HepG2 (cell line): ENCODE results near the gene ERMARD. TPM values are rescaled to one million over a fixed set of nuclear protein-coding genes. Genes with fewer than 3 reads are reported as not detected.

Source experiments
- ATAC-seq: fragments of 200-7000 bp; cut with Tn5 transposase; 3 replicates; pipeline ENCODE4 v1.9.1; 2020; ENCODE audit warnings: mild to moderate bottlenecking, moderate library complexity
- BruUV-seq: library from RNA; stranded (reverse); fragments of 400-500 nt; replicated peaks from 2 replicates; lab custom pipeline; 2021; lab: Mats Ljungman, UMichigan
- CTCF ChIA-PET: fragments of 300-600 bp; formaldehyde crosslinking; extraction: SDS; loops from one replicate; lab custom pipeline; 2021; ENCODE audit warnings: low total read pairs, inconsistent platforms, low intra/inter-chr PET ratio; lab: Yijun Ruan, JAX
- POLR2A ChIA-PET: fragments of 350-600 bp; sonication (Branson Sonifier 250); formaldehyde crosslinking; loops from one replicate; lab custom pipeline; 2020; ENCODE audit warnings: antibody characterized with exemption, inconsistent platforms; lab: Yijun Ruan, JAX
- DNase-seq: peaks from one replicate; pipeline ENCODE4 v3.0.0-alpha.2; 2015; ENCODE audit warnings: low spot score
- FAIRE-seq: peaks from 3 replicates; lab custom pipeline; 2011; peaks lifted over from hg19 to GRCh38; lab: Jason Lieb, UNC
- H2AFZ ChIP-seq: one replicate; pipeline ENCODE4 v1.6.1; 2011; ENCODE audit warnings: low read length, inconsistent platforms
- H3K27ac ChIP-seq: fragments of 300-600 bp; 3 replicates; pipeline ENCODE4 v1.8.0; 2011; ENCODE audit warnings: mixed run types, mild to moderate bottlenecking, mixed read lengths, low read length, inconsistent platforms; ENCODE audit not compliant: insufficient read depth; ENCODE audit errors: extremely low read length
- H3K27me3 ChIP-seq, 2 experiments: fragments of 200-600 bp in 1 of 2; 2 replicates in 1 of 2; 3 replicates in 1 of 2; pipeline versions ENCODE4 v1.6.0 to v1.8.0; 2011; ENCODE audit warnings: low read length in 2 of 2, mild to moderate bottlenecking in 2 of 2, moderate library complexity in 2 of 2, inconsistent platforms in 1 of 2; ENCODE audit not compliant: insufficient read depth in 2 of 2, control insufficient read depth in 1 of 2
- H3K36me3 ChIP-seq, 2 experiments: fragments of 200-600 bp in 1 of 2; replicated peaks in 1 of 2; 2 replicates in 1 of 2; 3 replicates in 1 of 2; pipeline versions ENCODE4 v1.5.1 to v1.8.0; 2011; ENCODE audit warnings: low read length in 2 of 2, inconsistent platforms in 1 of 2; ENCODE audit not compliant: insufficient read depth in 2 of 2, control insufficient read depth in 1 of 2
- H3K4me1 ChIP-seq: 2 replicates; pipeline ENCODE4 v1.5.1; 2012; ENCODE audit warnings: low read length, inconsistent platforms; ENCODE audit not compliant: insufficient read depth
- H3K4me2 ChIP-seq: 2 replicates; pipeline ENCODE4 v1.6.0; 2011; ENCODE audit warnings: low read depth, low read length, inconsistent platforms
- H3K4me3 ChIP-seq, 3 experiments: fragments of 200-600 bp in 1 of 3; sonication (generic), shearing (Covaris generic) in 1 of 3; replicated peaks in 1 of 3; 2 replicates each; pipeline ENCODE4 v1.5.1; 2011 to 2016; ENCODE audit warnings: low read length in 3 of 3, inconsistent platforms in 2 of 3, low read depth in 2 of 3, mild to moderate bottlenecking in 2 of 3, control low read depth in 1 of 3, mixed read lengths in 1 of 3; ENCODE audit not compliant: insufficient read depth in 1 of 3
- H3K79me2 ChIP-seq: one replicate; pipeline ENCODE4 v1.6.1; 2011; ENCODE audit warnings: low read length, inconsistent platforms; ENCODE audit not compliant: insufficient read depth
- H3K9ac ChIP-seq: 2 replicates; pipeline ENCODE4 v1.6.0; 2011; ENCODE audit warnings: mild to moderate bottlenecking, low read depth, low read length, inconsistent platforms; ENCODE audit not compliant: insufficient read depth
- H3K9me3 ChIP-seq: 2 replicates; pipeline ENCODE4 v1.5.1; 2012; ENCODE audit warnings: mild to moderate bottlenecking, low read length
- H4K20me1 ChIP-seq: 2 replicates; pipeline ENCODE4 v1.6.0; 2011; ENCODE audit warnings: inconsistent platforms, mild to moderate bottlenecking, low read length, moderate library complexity; ENCODE audit not compliant: insufficient read depth
- ARNT ChIP-seq: fragments of 450-650 bp; IDR thresholded peaks from 2 replicates; pipeline ENCODE4 v1.6.1; 2017
- HNRNPLL ChIP-seq: fragments of 200-400 bp; formaldehyde crosslinking; IDR thresholded peaks from 2 replicates; pipeline ENCODE4 v1.6.1; 2017; ENCODE audit warnings: mild to moderate bottlenecking, low read depth, low read length; ENCODE audit not compliant: poor library complexity, severe bottlenecking
- RBM22 ChIP-seq: fragments of 200-400 bp; formaldehyde crosslinking; optimal IDR thresholded peaks from 2 replicates; pipeline ENCODE3; 2017; ENCODE audit warnings: mild to moderate bottlenecking, low read length, moderate library complexity
- SRSF4 ChIP-seq: fragments of 200-400 bp; formaldehyde crosslinking; IDR thresholded peaks from one replicate; pipeline ENCODE4 v1.6.1; 2018; ENCODE audit warnings: mild to moderate bottlenecking, low read depth, low read length, moderate library complexity; ENCODE audit not compliant: poor library complexity, severe bottlenecking
- ZBTB38 ChIP-seq: sonication (generic); formaldehyde crosslinking; IDR thresholded peaks from 2 replicates; pipeline ENCODE4 v1.5.1; 2020; ENCODE audit warnings: mild to moderate bottlenecking, missing genetic modification reagents
- ZNF101 ChIP-seq: sonication (generic); formaldehyde crosslinking; IDR thresholded peaks from 2 replicates; pipeline ENCODE4 v1.4.0; 2020; ENCODE audit warnings: mild to moderate bottlenecking, low read depth, missing genetic modification reagents, borderline replicate concordance
- ZNF292 ChIP-seq: sonication (generic); formaldehyde crosslinking; IDR thresholded peaks from 2 replicates; pipeline ENCODE4 v1.8.1; 2022; ENCODE audit warnings: mild to moderate bottlenecking, low read depth, missing genetic modification reagents, borderline replicate concordance
- ZNF431 ChIP-seq: sonication (generic); formaldehyde crosslinking; IDR thresholded peaks from 2 replicates; pipeline ENCODE4 v1.9.0; 2022; ENCODE audit warnings: missing genetic modification reagents, low read depth, mild to moderate bottlenecking, borderline replicate concordance
- ZNF652 ChIP-seq: IDR thresholded peaks from 2 replicates; pipeline ENCODE4 v1.6.1; 2016; ENCODE audit warnings: low read depth, borderline replicate concordance
- WGBS: methylation state at CpG from one replicate; pipeline ENCODE4 v1.1.6; 2017; ENCODE audit warnings: low lambda C conversion rate; 5-methylcytosine and 5-hydroxymethylcytosine counted together
- in situ Hi-C: cut with HindIII; loops from 2 replicates; pipeline ENCODE4 v1.10.0; 2017; ENCODE audit warnings: low pct_unique_long_range_greater_than_20kb; ENCODE audit not compliant: extremely low pct_ligation_motif_present
- intact Hi-C: fragments of 100-400 bp; cut with micrococcal nuclease; formaldehyde crosslinking; loops from one replicate; pipeline ENCODE4 v1.10.0; 2022; ENCODE audit not compliant: unreplicated experiment
- polyA plus RNA-seq, 8 experiments: library from polyadenylated mRNA; depleted of rRNA in 3 of 8; stranded (reverse) in 7 of 8; unstranded in 1 of 8; fragments of >200 nt; fragmentation: Illumina TruSeq in 4 of 8; extraction: Trizol in 4 of 8; gene quantifications; 2 replicates each; pipeline versions ENCODE4 v1.2.1 to v1.2.3, GENCODE V29; 2011 to 2016; ENCODE audit warnings: low read depth in 4 of 8, missing spikeins in 1 of 8, mixed read lengths in 1 of 8; ENCODE audit not compliant: insufficient read depth in 1 of 8
- total RNA-seq, 5 experiments: library from RNA; depleted of rRNA; stranded (reverse); fragments of >200 nt; fragmentation: Illumina TruSeq; extraction: Trizol; gene quantifications; 2 replicates each; pipeline ENCODE4 v1.2.3, GENCODE V29; 2016; ENCODE audit warnings: low read depth in 1 of 5

The ERMARD gene
- total and polyA plus RNA-seq, 2 of the 13 experiments (the other 11 are each of a cell fraction or from before 2014, with no cell fraction given), result 8.8 to 10.7 TPM

DNA sequence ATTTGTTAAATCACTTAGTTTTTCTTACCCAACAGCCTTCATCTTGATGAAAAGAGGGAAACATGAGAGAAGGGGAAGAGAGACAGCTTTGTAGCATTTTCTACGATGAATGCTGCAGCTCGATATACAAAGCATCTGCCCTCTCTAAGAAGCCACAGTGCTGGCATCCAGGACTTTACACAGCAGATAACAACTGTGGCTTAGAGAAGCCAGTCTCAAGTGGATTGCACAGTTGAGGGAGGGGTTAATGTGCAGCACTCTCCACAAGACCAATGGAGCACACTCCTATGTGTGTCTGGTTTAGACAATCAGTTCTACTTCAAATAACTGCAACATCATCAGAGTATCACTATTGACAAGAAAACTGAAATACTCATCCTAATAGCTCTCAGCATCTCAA lies 43.6 kb upstream of the ERMARD start:
- peaks cover 24% of the 10 kb centered on the region for H4K20me1 ChIP-seq
- ChIA-PET CTCF (no interaction called here), POLR2A (interaction anchor here (0.7 to 1.6 kb wide), 3 partner anchors 18 to 44 kb away, joined by 3 to 5 read pairs (median 4); partner anchors contain the start of genes DYNLT2 and ERMARD)
- no peak overlapping the region for H3K4me3 ChIP-seq
- peaks cover 30% of the 10 kb centered on the region for H3K4me1 ChIP-seq
- H3K27ac ChIP-seq, result no peak overlapping the region
- no peak overlapping the region for H2AFZ ChIP-seq
- no TSS peak for BruUV-seq
- WGBS, result 98% methylated on average over 2 of the region's 2 CpGs
- intact Hi-C loops, result loop anchor here (10.0 kb wide), 1 partner anchor 753 kb away; no protein-coding TSS in a partner anchor
- FAIRE-seq (no peak), DNase-seq (no peak), ATAC-seq (peak; percentile 21; the same call in 1 of the 3 replicates)
- no peaks in the 10 kb centered on the region for H3K9me3 ChIP-seq
- TF ChIP-seq SRSF4, result no peak
- TF ChIP-seq RBM22, result peak; percentile 34
- peak; percentile 46; the same call in 1 of the 2 replicates for TF ChIP-seq ZNF652 (CRISPR knock-in tag)
- H3K4me2 ChIP-seq, result no peak overlapping the region
- in situ Hi-C loops, result no loop called here
- H3K9ac ChIP-seq, result no peak overlapping the region
- H3K36me3 ChIP-seq, result peaks cover 8 to 55% of the 10 kb centered on the region in 2 experiments
- no peaks in the 10 kb centered on the region; a peak in 1 of 5 replicates for H3K27me3 ChIP-seq
- H3K79me2 ChIP-seq, result peaks cover 32% of the 10 kb centered on the region

DNA sequence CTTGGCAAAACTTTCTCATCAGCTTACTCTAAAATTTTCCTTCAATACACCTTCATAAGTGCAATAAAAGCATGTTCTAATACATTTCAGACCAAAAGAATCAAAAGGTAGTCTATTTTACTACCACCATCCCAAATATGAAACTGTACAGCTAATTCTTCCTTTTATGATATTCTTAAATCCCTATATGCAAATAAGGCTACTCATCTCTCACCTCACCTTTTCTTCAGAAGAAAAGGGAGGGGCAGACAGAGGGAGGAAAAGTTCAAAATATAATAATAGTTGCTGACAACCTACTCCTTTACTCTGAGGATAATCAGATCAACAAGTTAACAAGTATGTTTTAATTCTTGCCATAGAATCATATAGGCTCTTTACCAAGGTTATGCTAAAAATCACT lies 42.1 kb upstream of the ERMARD start:
- no peak for FAIRE-seq
- Histone ChIP-seq H4K20me1 (peaks cover 11% of the 10 kb centered on the region), H3K27me3 (no peaks in the 10 kb centered on the region), H3K4me1 (peaks cover 17% of the 10 kb centered on the region)
- in situ Hi-C loops, result no loop called here
- no peak for DNase-seq
- no peak for ATAC-seq
- TF ChIP-seq ZNF431, result no peak
- no peak for TF ChIP-seq ZNF101
- TF ChIP-seq ARNT, result no peak
- TF ChIP-seq ZBTB38 (CRISPR knock-in tag), result no peak
- no peak for TF ChIP-seq ZNF292
- TF ChIP-seq HNRNPLL, result no peak
- TF ChIP-seq, all 625 proteins: peak for 0
- Histone ChIP-seq H3K27ac (no peak overlapping the region), H3K36me3 (peaks cover 12 to 63% of the 10 kb centered on the region in 2 experiments), H3K9ac (no peak overlapping the region), H3K9me3 (no peaks in the 10 kb centered on the region), H3K79me2 (peaks cover 17% of the 10 kb centered on the region), H3K4me2 (no peak overlapping the region), H2AFZ (no peak overlapping the region), H3K4me3 (no peak overlapping the region)
- ChIA-PET POLR2A (interaction anchor here (0.9 to 1.6 kb wide), 4 partner anchors 8 to 42 kb away, joined by 3 to 6 read pairs (median 4); partner anchors contain the start of genes C6orf120, DYNLT2, ERMARD and WDR27), CTCF (no interaction called here)
- intact Hi-C loops, result loop anchor here (10.0 kb wide), 1 partner anchor 754 kb away; no protein-coding TSS in a partner anchor
- BruUV-seq, result no TSS peak
